Endothelial cell of umbilical vein (primary cell): ENCODE results near the gene MTA1. TPM values are rescaled to one million over a fixed set of nuclear protein-coding genes. Genes with fewer than 3 reads are reported as not detected.

ENCODE experiments used
- BruUV-seq: library from RNA; stranded (reverse); fragments of 400-500 nt; replicated peaks from 2 replicates; lab custom pipeline; 2021; lab: Mats Ljungman, UMichigan
- CTCF ChIA-PET: fragments of 300-600, 350-600 bp; sonication (Branson Sonifier 250); formaldehyde crosslinking; loops from one replicate; lab custom pipeline; 2021; ENCODE audit warnings: antibody characterized with exemption, inconsistent platforms; lab: Charles Lee
- POLR2A ChIA-PET: fragments of 300-600, 350-600 bp; sonication (Branson Sonifier 250); formaldehyde crosslinking; loops from one replicate; lab custom pipeline; 2021; ENCODE audit warnings: antibody characterized with exemption, inconsistent platforms; lab: Charles Lee
- DNase-seq: peaks from one replicate; pipeline ENCODE4 v3.0.0-alpha.2; 2011; ENCODE audit warnings: low read depth, low spot score
- FAIRE-seq: peaks from 2 replicates; lab custom pipeline; 2011; peaks lifted over from hg19 to GRCh38; lab: Jason Lieb, UNC
- H2AFZ ChIP-seq: 2 replicates; pipeline ENCODE4 v1.6.0; 2012; ENCODE audit warnings: low read depth, low read length, control low read depth, inconsistent platforms
- H3K27ac ChIP-seq: 2 replicates; pipeline ENCODE4 v1.5.1; 2011; ENCODE audit warnings: low read depth, mild to moderate bottlenecking, control low read depth, low read length, moderate library complexity; ENCODE audit not compliant: insufficient read depth
- H3K27me3 ChIP-seq, 2 experiments: 2 replicates each; pipeline versions ENCODE4 v1.6.0 to v1.6.1; 2011; ENCODE audit warnings: low read length in 2 of 2, mixed read lengths in 1 of 2; ENCODE audit not compliant: control insufficient read depth in 2 of 2, insufficient read depth in 2 of 2
- H3K36me3 ChIP-seq, 2 experiments: 2 replicates in 1 of 2; 3 replicates in 1 of 2; pipeline ENCODE4 v1.5.1; 2011; ENCODE audit warnings: low read length in 2 of 2, mild to moderate bottlenecking in 1 of 2, moderate library complexity in 1 of 2; ENCODE audit not compliant: control insufficient read depth in 2 of 2, insufficient read depth in 2 of 2; ENCODE audit errors: extremely low read depth in 1 of 2
- H3K4me1 ChIP-seq: 3 replicates; pipeline ENCODE4 v1.5.1; 2011; ENCODE audit warnings: mild to moderate bottlenecking, low read length; ENCODE audit not compliant: control insufficient read depth, insufficient read depth; ENCODE audit errors: extremely low read depth
- H3K4me2 ChIP-seq: 2 replicates; pipeline ENCODE4 v1.6.1; 2011; ENCODE audit warnings: low read length, control low read depth, mixed read lengths; ENCODE audit not compliant: insufficient read depth
- H3K4me3 ChIP-seq, 3 experiments: fragments of 200-600 bp in 1 of 3; sonication (generic), shearing (Covaris generic) in 1 of 3; replicated peaks in 1 of 3; 2 replicates each; pipeline ENCODE4 v1.5.1; 2011 to 2016; ENCODE audit warnings: control low read depth in 3 of 3, low read length in 3 of 3, mild to moderate bottlenecking in 2 of 3, inconsistent platforms in 1 of 3, low read depth in 1 of 3, moderate library complexity in 1 of 3; ENCODE audit not compliant: insufficient read depth in 1 of 3
- H3K79me2 ChIP-seq: 2 replicates; pipeline ENCODE4 v1.6.0; 2012; ENCODE audit warnings: low read length, inconsistent platforms; ENCODE audit not compliant: control insufficient read depth, insufficient read depth
- H3K9ac ChIP-seq: replicated peaks from 2 replicates; pipeline ENCODE3; 2011; ENCODE audit warnings: low read length, control low read depth; ENCODE audit not compliant: insufficient read depth; ENCODE audit errors: extremely low read depth
- H3K9me1 ChIP-seq: replicated peaks from 3 replicates; pipeline ENCODE4 v1.6.0; 2011; ENCODE audit warnings: mild to moderate bottlenecking, low read length; ENCODE audit not compliant: control insufficient read depth, insufficient read depth; ENCODE audit errors: extremely low read depth
- H3K9me3 ChIP-seq: replicated peaks from 2 replicates; pipeline ENCODE4 v1.5.1; 2012; ENCODE audit warnings: low read length, inconsistent platforms; ENCODE audit not compliant: control insufficient read depth, insufficient read depth
- H4K20me1 ChIP-seq: replicated peaks from 2 replicates; pipeline ENCODE3; 2011; ENCODE audit warnings: mild to moderate bottlenecking, low read length; ENCODE audit not compliant: control insufficient read depth, insufficient read depth; ENCODE audit errors: extremely low read depth
- EZH2 ChIP-seq: IDR thresholded peaks from 2 replicates; pipeline ENCODE4 v1.6.1; 2012; ENCODE audit warnings: borderline replicate concordance, low read depth, mild to moderate bottlenecking, moderate library complexity, low read length, inconsistent platforms; ENCODE audit not compliant: severe bottlenecking
- FOS ChIP-seq: IDR thresholded peaks from 2 replicates; pipeline ENCODE4 v1.6.1; 2011; ENCODE audit warnings: mild to moderate bottlenecking, low read length, moderate library complexity, borderline replicate concordance; ENCODE audit not compliant: insufficient read depth
- GATA2 ChIP-seq: IDR thresholded peaks from 2 replicates; pipeline ENCODE4 v1.7.0; 2011; ENCODE audit warnings: low read depth, mild to moderate bottlenecking, moderate library complexity, mixed read lengths, low read length; ENCODE audit not compliant: insufficient read length, insufficient read depth
- JUN ChIP-seq: IDR thresholded peaks from 2 replicates; pipeline ENCODE4 v1.6.1; 2011; ENCODE audit warnings: borderline replicate concordance, low read depth; ENCODE audit not compliant: insufficient read length, insufficient read depth
- MYC ChIP-seq: IDR thresholded peaks from one replicate; pipeline ENCODE4 v1.6.1; 2011; ENCODE audit warnings: mild to moderate bottlenecking, low read depth, low read length
- POLR2A ChIP-seq: IDR thresholded peaks from 2 replicates; pipeline ENCODE4 v1.6.1; 2012; ENCODE audit warnings: low read depth, mild to moderate bottlenecking, control low read depth, low read length
- POLR2AphosphoS5 ChIP-seq: IDR thresholded peaks from 2 replicates; pipeline ENCODE4 v1.6.1; 2012; ENCODE audit warnings: low read depth, mild to moderate bottlenecking, control low read depth, low read length, moderate library complexity; ENCODE audit not compliant: insufficient read depth
- dilution Hi-C: fragments of 300-500 bp; cut with MboI; formaldehyde crosslinking; loops from one replicate; pipeline ENCODE4 v1.15.0; 2019; ENCODE audit warnings: low sequenced_read_pairs; ENCODE audit not compliant: extremely low pct_ligation_motif_present
- intact Hi-C: fragments of 100-400 bp; cut with micrococcal nuclease; formaldehyde crosslinking; loops from one replicate; pipeline ENCODE4 v1.10.0; 2022
- polyA plus RNA-seq, 4 experiments: library from polyadenylated mRNA; depleted of rRNA in 3 of 4; stranded (reverse) in 3 of 4; unstranded in 1 of 4; fragments of >200 nt; gene quantifications; 2 replicates each; pipeline versions ENCODE4 v1.2.1 to v1.2.3, GENCODE V29; 2011 to 2012; ENCODE audit warnings: missing spikeins in 1 of 4
- total RNA-seq: library from RNA; stranded (reverse); gene quantifications from 2 replicates; pipeline ENCODE4 v1.2.3, GENCODE V29; 2021
- TF ChIP-seq, protein P1 (sequence below), 2 donors: IDR thresholded peaks; 1 replicate in 1 of 2; 2 replicates in 1 of 2; pipeline ENCODE4 v1.5.1; 2011; ENCODE audit warnings: low read length in 2 of 2, mild to moderate bottlenecking in 2 of 2, moderate library complexity in 2 of 2, control low read depth in 1 of 2, inconsistent platforms in 1 of 2, low read depth in 1 of 2; ENCODE audit not compliant: insufficient read depth in 1 of 2; ENCODE audit errors: extremely low read depth in 1 of 2
- TF ChIP-seq, protein P2 (sequence below): IDR thresholded peaks from 2 replicates; pipeline ENCODE4 v1.6.1; 2011; ENCODE audit not compliant: insufficient read depth, insufficient read length

MTA1 gene
- total and polyA plus RNA-seq, 2 donors (not counting 3 experiments of a cell fraction or from before 2014, with no cell fraction given) = 85.2 to 167 TPM

DNA sequence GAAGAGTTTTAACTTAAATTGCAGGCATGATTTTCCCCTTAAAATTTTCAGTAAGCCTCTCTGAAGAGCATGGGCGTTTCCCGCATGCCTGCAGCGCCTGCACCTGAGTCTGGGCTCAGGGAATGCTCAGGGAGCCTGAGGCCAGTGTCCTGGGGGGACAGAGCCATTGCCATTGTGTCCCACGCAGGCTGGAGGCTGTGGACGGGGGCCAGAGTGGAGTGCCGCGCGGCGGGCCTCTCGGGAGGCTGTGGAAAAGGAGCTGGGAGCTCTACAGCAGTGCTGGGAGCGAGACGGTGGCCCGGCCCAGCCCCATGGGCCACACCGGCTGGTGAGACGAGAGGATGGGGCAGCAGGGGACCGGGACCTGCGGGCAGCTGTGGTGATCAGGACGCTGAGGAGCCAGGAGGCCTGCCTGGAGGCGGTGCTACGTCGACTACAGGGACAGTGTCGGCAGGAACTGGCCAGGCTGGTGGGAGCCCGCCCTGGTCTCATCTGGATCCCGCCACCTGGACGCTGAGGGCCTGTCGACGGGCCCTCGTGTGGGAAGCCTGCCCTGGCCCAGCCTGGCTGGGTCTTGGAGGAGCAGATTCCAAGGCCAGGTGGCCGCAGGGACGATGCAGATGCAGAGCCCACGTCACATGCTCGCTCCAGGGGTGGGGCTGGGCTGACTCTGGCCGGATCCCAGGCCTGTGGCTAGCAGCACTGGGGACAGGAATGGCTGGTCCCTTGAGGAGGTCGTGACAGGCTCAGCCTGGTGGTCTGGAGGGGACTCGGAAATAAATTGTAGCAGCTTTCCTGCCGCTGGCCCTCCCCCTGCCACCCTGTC lies 79.0 kb downstream of the MTA1 start:
- Histone ChIP-seq H3K4me1 (no peaks in the 10 kb centered on the region), H3K9me1 (no peaks in the 10 kb centered on the region), H3K27ac (no peak overlapping the region), H2AFZ (no peak overlapping the region), H3K79me2 (no peaks in the 10 kb centered on the region), H3K9ac (no peak overlapping the region), H3K9me3 (no peaks in the 10 kb centered on the region), H4K20me1 (no peaks in the 10 kb centered on the region), H3K4me3 (no peak overlapping the region), H3K4me2 (no peak overlapping the region), H3K27me3 (no peaks in the 10 kb centered on the region), H3K36me3 (no peaks in the 10 kb centered on the region)
- no peak for DNase-seq
- TF ChIP-seq POLR2AphosphoS5 (no peak), POLR2A (no peak), GATA2 (no peak), MYC (no peak), EZH2 (no peak), JUN (no peak), FOS (no peak)
- TF ChIP-seq, protein P1, sequence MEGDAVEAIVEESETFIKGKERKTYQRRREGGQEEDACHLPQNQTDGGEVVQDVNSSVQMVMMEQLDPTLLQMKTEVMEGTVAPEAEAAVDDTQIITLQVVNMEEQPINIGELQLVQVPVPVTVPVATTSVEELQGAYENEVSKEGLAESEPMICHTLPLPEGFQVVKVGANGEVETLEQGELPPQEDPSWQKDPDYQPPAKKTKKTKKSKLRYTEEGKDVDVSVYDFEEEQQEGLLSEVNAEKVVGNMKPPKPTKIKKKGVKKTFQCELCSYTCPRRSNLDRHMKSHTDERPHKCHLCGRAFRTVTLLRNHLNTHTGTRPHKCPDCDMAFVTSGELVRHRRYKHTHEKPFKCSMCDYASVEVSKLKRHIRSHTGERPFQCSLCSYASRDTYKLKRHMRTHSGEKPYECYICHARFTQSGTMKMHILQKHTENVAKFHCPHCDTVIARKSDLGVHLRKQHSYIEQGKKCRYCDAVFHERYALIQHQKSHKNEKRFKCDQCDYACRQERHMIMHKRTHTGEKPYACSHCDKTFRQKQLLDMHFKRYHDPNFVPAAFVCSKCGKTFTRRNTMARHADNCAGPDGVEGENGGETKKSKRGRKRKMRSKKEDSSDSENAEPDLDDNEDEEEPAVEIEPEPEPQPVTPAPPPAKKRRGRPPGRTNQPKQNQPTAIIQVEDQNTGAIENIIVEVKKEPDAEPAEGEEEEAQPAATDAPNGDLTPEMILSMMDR (IDR thresholded peaks at IDR 0.05; ENCODE audit: extremely low read depth in 1 of 2, insufficient read depth in 1 of 2, low read depth in 1 of 2, low read length in 2 of 2) = no peak
- TF ChIP-seq, protein P2, sequence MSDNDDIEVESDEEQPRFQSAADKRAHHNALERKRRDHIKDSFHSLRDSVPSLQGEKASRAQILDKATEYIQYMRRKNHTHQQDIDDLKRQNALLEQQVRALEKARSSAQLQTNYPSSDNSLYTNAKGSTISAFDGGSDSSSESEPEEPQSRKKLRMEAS = no peak
- dilution Hi-C loops (no loop called here), intact Hi-C loops (no loop called here)
- no peak for FAIRE-seq
- ChIA-PET POLR2A (no interaction called here), CTCF (interaction anchor here (1.0 kb wide), 1 partner anchor 29 kb away, joined by 3 read pairs; no protein-coding TSS in a partner anchor)
- no TSS peak for BruUV-seq
